Measurements from ENCODE around the gene MOB1B.
A peak's percentile ranks its signal among the peaks of the same experiment; 100 is the strongest.

MOB1B gene

GRCh38 chr4:70992391-70992881 lies 90.3 kb downstream of the MOB1B start:
- DNase-seq (ENCODE audit: low spot score), result peak; percentile 23
- TF ChIP-seq, protein P1, sequence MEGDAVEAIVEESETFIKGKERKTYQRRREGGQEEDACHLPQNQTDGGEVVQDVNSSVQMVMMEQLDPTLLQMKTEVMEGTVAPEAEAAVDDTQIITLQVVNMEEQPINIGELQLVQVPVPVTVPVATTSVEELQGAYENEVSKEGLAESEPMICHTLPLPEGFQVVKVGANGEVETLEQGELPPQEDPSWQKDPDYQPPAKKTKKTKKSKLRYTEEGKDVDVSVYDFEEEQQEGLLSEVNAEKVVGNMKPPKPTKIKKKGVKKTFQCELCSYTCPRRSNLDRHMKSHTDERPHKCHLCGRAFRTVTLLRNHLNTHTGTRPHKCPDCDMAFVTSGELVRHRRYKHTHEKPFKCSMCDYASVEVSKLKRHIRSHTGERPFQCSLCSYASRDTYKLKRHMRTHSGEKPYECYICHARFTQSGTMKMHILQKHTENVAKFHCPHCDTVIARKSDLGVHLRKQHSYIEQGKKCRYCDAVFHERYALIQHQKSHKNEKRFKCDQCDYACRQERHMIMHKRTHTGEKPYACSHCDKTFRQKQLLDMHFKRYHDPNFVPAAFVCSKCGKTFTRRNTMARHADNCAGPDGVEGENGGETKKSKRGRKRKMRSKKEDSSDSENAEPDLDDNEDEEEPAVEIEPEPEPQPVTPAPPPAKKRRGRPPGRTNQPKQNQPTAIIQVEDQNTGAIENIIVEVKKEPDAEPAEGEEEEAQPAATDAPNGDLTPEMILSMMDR (conservative IDR thresholded peaks at IDR 0.05; ENCODE audit: low read depth), result no peak
- POLR2A ChIA-PET (ENCODE audit: low non-redundant PET), result interaction anchor here (0.6 kb wide), 1 partner anchor 148 kb away, joined by 3 read pairs; no protein-coding TSS in a partner anchor
- H3K27ac ChIP-seq, result peak overlapping the region; percentile 94
- CTCF ChIA-PET, result no interaction called here

DNA sequence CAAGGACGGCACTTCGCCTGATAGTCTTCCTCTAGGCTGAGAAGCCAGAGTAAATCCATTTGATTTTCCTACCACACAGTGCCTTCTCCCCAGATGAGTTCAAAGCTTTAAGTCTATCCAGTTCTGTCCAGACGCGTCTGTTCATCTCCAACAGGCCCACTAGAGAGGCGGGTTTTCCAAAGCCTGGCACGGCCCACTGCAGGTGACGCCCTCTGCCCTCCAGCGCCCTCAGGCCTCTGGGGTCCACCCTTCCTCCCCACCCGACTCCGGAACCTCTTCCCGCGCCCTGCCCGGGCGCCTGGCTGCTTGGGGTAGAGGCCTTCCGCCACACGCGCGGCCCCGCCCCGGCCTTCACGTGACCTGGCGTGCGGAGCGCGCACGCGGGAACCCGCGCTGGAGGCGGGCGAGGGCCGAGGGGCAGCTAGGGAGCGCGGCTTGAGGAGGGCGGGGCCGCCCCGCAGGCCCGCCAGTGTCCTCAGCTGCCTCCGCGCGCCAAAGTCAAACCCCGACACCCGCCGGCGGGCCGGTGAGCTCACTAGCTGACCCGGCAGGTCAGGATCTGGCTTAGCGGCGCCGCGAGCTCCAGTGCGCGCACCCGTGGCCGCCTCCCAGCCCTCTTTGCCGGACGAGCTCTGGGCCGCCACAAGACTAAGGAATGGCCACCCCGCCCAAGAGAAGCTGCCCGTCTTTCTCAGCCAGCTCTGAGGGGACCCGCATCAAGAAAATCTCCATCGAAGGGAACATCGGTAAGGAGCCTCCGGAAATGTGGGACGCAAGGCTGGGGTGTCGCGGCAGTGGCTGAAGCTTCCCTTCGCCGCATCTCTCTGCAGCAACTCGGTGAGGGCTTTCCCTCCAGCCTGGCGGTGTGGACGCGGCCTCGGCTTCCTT lies 91.3 kb downstream of the MOB1B start, which contains the start of gene DCK:
Gene DCK (plus strand): TSS at position 469 of the 888 bp plus-strand sequence. CDS start 187 bp downstream, at position 656.
- ChIA-PET POLR2A (ENCODE audit: low non-redundant PET) (interaction anchor here (0.6 kb wide), 1 partner anchor 149 kb away, joined by 3 read pairs; no protein-coding TSS in a partner anchor), CTCF (interaction anchor here (0.8 to 0.9 kb wide), 2 partner anchors 16 to 306 kb away, joined by 3 to 4 read pairs; no protein-coding TSS in a partner anchor)
- peak within 1 kb of the TSS; percentile 94 for H3K27ac ChIP-seq
- TF ChIP-seq, protein P1 (conservative IDR thresholded peaks at IDR 0.05; ENCODE audit: low read depth), result no peak
- DNase-seq (ENCODE audit: low spot score), result peak; percentile 80

- CTCF ChIA-PET, result interaction anchor here (0.8 to 0.9 kb wide), 2 partner anchors 16 to 307 kb away, joined by 3 to 4 read pairs; no protein-coding TSS in a partner anchor
- POLR2A ChIA-PET (ENCODE audit: low non-redundant PET), result no interaction called here
- DNase-seq (ENCODE audit: low spot score), result peak; percentile 35
- TF ChIP-seq, protein P1 (conservative IDR thresholded peaks at IDR 0.05; ENCODE audit: low read depth), result no peak
- peak overlapping the region; percentile 94 for H3K27ac ChIP-seq
Observed at GRCh38 chr4:70994069-70994366, 91.8 kb downstream of the MOB1B start.

DNA sequence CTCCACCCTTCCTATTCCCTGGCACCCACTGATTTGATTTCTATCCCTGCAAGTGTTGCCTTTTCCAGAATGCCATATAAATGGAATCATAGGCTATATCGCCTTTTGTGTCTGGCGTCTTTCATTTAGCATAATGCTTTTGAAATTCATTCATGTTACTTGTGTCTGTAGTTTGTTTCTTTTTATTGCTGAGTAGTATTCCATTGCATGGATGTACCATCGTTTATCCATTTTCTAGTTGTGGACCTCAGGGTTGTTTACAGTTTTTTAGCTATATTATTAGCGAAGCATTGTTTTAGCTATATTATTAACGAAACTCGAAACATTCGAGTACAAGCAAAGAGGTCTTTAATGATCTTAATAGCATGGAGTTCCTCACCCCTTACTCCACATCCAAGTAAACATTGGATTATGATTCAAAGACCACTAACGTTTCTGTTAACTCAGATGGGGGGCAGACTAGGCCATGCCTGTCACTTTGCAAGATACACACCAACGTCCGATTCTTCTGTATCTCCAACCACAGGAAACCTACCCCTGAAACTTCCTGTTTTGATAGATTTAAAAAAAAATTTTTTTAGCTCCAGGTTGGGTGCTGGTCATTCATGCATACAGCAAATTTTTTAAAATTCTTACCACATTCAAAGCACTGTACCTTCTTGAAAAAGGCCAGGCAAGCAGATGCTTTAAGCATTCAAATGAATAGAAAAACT lies 92.4 kb downstream of the MOB1B start:
- no peak for DNase-seq (ENCODE audit: low spot score)
- POLR2A ChIA-PET (ENCODE audit: low non-redundant PET), result no interaction called here
- peak overlapping the region; percentile 94 for H3K27ac ChIP-seq
- CTCF ChIA-PET, result interaction anchor here (0.6 kb wide), 1 partner anchor 36 kb away, joined by 3 read pairs; no protein-coding TSS in a partner anchor
- TF ChIP-seq, protein P1 (conservative IDR thresholded peaks at IDR 0.05; ENCODE audit: low read depth), result no peak

- no peak for DNase-seq (ENCODE audit: low spot score)
- ChIA-PET POLR2A (ENCODE audit: low non-redundant PET) (no interaction called here), CTCF (interaction anchor here (0.6 to 0.7 kb wide), 2 partner anchors 1119 to 1916 kb away, joined by 3 to 5 read pairs; no protein-coding TSS in a partner anchor)
- TF ChIP-seq, protein P1 (conservative IDR thresholded peaks at IDR 0.05; ENCODE audit: low read depth), result no peak
- no peak overlapping the region for H3K27ac ChIP-seq
Observed at GRCh38 chr4:70996018-70996360, 93.8 kb downstream of the MOB1B start.

GRCh38 chr4:70997036-70997435 lies 94.9 kb downstream of the MOB1B start:
- DNase-seq (ENCODE audit: low spot score), result no peak
- TF ChIP-seq, protein P1 (conservative IDR thresholded peaks at IDR 0.05; ENCODE audit: low read depth), result no peak
- H3K27ac ChIP-seq, result no peak overlapping the region
- CTCF ChIA-PET, result interaction anchor here (0.6 kb wide), 1 partner anchor 13 kb away, joined by 3 read pairs; no protein-coding TSS in a partner anchor
- POLR2A ChIA-PET (ENCODE audit: low non-redundant PET), result no interaction called here

All from RWPE1 (cell line).